Tibial artery (tissue), 4 donors: ENCODE measurements around the gene CACNA2D1.
A peak's percentile ranks its signal among the peaks of the same experiment; 100 is the strongest.

ENCODE experiments used
- DNase-seq, 2 donors: peaks; one replicate each; pipeline ENCODE4 v3.0.0-alpha.2; 2019
- H3K27ac ChIP-seq, 2 donors: fragments of 200-600 bp; sonication (generic) in 1 of 2; 1 replicate in 1 of 2; 2 replicates in 1 of 2; pipeline ENCODE4 v1.5.1; 2018 to 2019; ENCODE audit warnings: mild to moderate bottlenecking in 1 of 2
- H3K27me3 ChIP-seq, 2 donors: fragments of 200-600 bp; sonication (generic) in 1 of 2; one replicate each; pipeline versions ENCODE4 v1.5.1 to v1.6.0; 2016 to 2019
- H3K36me3 ChIP-seq, 3 donors: fragments of 200-600 bp; sonication (generic) in 2 of 3; one replicate each; pipeline ENCODE4 v1.5.1; 2016 to 2019; ENCODE audit warnings: mild to moderate bottlenecking in 2 of 3
- H3K4me1 ChIP-seq, 4 donors: fragments of 200-600 bp; sonication (generic) in 2 of 4; 1 replicate in 3 of 4; 2 replicates in 1 of 4; pipeline ENCODE4 v1.5.1; 2016 to 2019
- H3K4me3 ChIP-seq, 2 donors: fragments of 200-600 bp; sonication (generic) in 1 of 2; 1 replicate in 1 of 2; 2 replicates in 1 of 2; pipeline ENCODE4 v1.5.1; 2018 to 2019; ENCODE audit warnings: mild to moderate bottlenecking in 2 of 2
- H3K9me3 ChIP-seq, 3 donors: fragments of 200-600 bp; sonication (generic) in 1 of 3; one replicate each; pipeline ENCODE4 v1.5.1; 2016 to 2019
- intact Hi-C: fragments of 100-400 bp; cut with DNase I; formaldehyde crosslinking; loops from one replicate; pipeline ENCODE4 v1.15.0; 2023; ENCODE audit warnings: low total_unique reads
- TF ChIP-seq, protein P1 (sequence below), 2 experiments: fragments of 200-600 bp in 1 of 2; fragments of 450-650 bp in 1 of 2; IDR thresholded peaks; one replicate each; pipeline ENCODE4 v1.5.1; 2017 to 2019; ENCODE audit warnings: antibody characterized with exemption in 2 of 2, mild to moderate bottlenecking in 1 of 2, moderate library complexity in 1 of 2

The CACNA2D1 gene

DNA sequence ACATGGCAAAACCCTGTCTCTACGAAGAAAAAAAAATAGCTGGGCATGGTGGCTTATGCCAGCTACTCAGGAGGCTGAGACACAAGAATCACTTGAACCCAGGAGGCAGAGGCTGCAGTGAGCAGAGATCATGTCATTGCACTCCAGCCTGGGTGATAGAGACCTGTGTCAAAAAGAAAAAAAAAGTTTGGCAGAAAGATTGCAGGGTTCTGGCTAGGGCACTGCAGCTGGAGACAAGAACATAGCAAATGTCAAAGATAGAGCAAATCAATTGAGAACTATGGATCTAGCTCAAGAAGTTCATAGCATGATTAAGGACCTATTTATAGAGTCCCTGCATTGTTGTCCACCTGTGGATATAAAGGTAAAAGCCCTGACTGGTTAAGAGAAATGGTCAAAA lies 79.5 kb downstream of the CACNA2D1 start:
- TF ChIP-seq, protein P1, sequence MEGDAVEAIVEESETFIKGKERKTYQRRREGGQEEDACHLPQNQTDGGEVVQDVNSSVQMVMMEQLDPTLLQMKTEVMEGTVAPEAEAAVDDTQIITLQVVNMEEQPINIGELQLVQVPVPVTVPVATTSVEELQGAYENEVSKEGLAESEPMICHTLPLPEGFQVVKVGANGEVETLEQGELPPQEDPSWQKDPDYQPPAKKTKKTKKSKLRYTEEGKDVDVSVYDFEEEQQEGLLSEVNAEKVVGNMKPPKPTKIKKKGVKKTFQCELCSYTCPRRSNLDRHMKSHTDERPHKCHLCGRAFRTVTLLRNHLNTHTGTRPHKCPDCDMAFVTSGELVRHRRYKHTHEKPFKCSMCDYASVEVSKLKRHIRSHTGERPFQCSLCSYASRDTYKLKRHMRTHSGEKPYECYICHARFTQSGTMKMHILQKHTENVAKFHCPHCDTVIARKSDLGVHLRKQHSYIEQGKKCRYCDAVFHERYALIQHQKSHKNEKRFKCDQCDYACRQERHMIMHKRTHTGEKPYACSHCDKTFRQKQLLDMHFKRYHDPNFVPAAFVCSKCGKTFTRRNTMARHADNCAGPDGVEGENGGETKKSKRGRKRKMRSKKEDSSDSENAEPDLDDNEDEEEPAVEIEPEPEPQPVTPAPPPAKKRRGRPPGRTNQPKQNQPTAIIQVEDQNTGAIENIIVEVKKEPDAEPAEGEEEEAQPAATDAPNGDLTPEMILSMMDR (IDR thresholded peaks at IDR 0.05) = no peak
- no peak overlapping the region for H3K4me3 ChIP-seq
- intact Hi-C loops = no loop called here
- no peaks in the 10 kb centered on the region for H3K27me3 ChIP-seq
- no peaks in the 10 kb centered on the region for H3K9me3 ChIP-seq
- H3K4me1 ChIP-seq = peaks cover 0 to 1% (median 0%) of the 10 kb centered on the region in 4 donors
- no peaks in the 10 kb centered on the region for H3K36me3 ChIP-seq
- H3K27ac ChIP-seq = no peak overlapping the region
- DNase-seq = no peak

DNA sequence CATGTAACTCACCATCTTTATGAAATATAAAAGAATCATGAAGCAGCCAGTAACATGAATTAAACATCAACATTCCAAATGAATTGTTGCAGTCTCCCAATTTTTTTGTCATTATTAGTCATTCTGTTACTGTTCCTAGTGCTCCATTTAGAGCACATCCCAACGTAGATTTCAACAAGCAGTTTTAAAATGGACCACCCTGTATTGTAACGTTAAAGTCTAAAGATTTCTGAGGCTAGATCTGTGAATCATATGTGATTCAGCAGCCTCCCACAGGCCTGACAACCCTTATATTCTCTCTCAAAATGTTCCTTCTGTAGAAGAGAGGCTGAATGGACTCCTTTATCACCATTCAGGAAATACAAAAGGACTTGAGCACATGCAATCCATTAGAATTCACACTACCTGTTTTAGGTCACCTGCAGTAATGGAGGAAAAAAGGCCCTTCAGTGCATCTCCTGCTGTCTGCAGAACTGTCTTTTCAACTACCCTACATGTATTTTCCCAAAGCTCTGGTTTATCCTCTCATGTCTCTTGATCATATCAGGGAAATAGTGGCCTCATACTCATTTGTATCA lies 81.4 kb downstream of the CACNA2D1 start:
- Histone ChIP-seq H3K36me3 (no peaks in the 10 kb centered on the region), H3K4me1 (peaks cover 0 to 19% (median 2%) of the 10 kb centered on the region in 4 donors), H3K9me3 (no peaks in the 10 kb centered on the region), H3K27me3 (no peaks in the 10 kb centered on the region), H3K27ac (no peak overlapping the region), H3K4me3 (no peak overlapping the region)
- intact Hi-C loops = no loop called here
- TF ChIP-seq, protein P1 (IDR thresholded peaks at IDR 0.05) = no peak
- DNase-seq = no peak

DNA sequence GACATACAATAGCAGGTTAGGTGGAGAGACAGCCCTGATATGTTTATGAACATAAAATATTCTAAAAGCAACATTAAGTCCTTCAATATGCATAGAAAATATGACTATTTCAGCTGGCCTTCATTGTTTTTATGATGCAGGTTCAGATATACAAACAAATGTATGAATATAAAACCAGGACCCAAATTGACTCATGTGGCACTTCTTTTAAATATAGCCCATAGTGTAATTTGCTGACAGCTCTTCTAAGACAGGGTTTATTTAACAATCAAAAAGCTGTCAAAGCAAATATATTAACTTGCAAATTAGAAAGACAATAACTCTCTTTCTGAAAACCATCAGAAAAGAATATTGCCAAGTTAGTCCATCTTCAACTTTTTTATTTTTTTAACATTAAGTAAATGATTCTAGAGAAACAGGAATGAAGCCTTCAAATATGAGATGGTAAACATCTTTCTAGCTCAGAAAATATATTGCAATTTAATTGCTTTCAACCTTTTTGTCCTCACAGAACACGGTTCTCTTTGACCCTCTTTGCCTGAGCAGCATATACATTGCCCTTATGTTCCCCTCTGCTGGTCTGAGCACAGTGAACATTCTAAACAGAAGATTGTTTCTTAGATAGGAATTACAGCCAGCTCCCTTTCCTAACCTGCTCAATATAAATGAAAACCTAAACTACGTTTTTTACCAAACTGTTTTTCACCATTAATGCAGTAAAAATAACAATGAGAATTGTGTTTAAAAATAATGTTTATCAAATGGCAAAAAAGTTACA lies 82.8 kb downstream of the CACNA2D1 start:
- TF ChIP-seq, protein P1 (IDR thresholded peaks at IDR 0.05) = no peak
- H3K4me1 ChIP-seq = peaks cover 0 to 20% (median 2%) of the 10 kb centered on the region in 4 donors
- no peaks in the 10 kb centered on the region for H3K27me3 ChIP-seq
- no peaks in the 10 kb centered on the region for H3K36me3 ChIP-seq
- no peaks in the 10 kb centered on the region for H3K9me3 ChIP-seq
- H3K4me3 ChIP-seq = no peak overlapping the region
- no peak for DNase-seq
- no peak overlapping the region for H3K27ac ChIP-seq
- intact Hi-C loops = loop anchor here (2.0 kb wide), 1 partner anchor 34 kb away; no protein-coding TSS in a partner anchor

DNA sequence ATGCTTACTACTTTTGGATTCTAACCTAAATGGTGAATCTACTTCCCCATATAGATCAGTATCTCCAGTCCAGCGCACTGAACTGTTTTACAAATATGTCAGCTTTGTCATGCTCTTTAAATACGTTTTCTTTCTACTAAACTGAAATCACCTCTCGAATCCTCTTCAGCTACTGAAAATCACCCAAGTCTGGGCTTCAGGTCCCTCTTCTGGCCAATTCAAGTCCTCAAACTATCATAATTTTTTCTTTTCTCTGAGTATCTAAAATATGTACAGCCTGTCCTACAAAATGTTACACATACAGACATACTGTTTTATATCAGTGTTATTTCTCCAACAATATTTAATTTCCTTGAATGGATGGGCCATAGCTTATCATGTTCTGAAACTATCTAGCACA lies 84.2 kb downstream of the CACNA2D1 start:
- Histone ChIP-seq H3K4me1 (peaks cover 0 to 20% (median 2%) of the 10 kb centered on the region in 4 donors), H3K36me3 (no peaks in the 10 kb centered on the region), H3K27me3 (no peaks in the 10 kb centered on the region), H3K9me3 (no peaks in the 10 kb centered on the region), H3K4me3 (no peak overlapping the region), H3K27ac (no peak overlapping the region)
- TF ChIP-seq, protein P1 (IDR thresholded peaks at IDR 0.05) = no peak
- intact Hi-C loops = no loop called here
- DNase-seq = no peak

DNA sequence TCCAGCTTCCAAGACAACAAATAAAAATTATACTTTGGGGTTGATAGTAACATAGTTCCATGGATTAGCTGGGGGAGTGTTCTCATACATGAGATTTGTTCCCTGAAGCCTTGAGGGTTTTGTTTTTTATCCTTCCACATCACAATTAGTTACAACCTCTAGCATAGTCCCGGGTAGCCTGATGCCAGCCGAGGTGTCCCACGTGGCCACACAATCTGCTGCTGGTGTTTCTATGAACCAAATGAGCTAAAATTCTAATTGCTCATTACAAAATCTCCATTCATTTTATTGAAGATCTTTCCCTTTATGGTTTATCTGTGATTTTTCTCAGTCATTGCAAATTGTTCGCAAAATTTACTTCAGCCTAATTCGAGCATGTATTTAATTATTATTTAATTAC lies 84.7 kb downstream of the CACNA2D1 start:
- TF ChIP-seq, protein P1 (IDR thresholded peaks at IDR 0.05) = no peak
- no peak overlapping the region for H3K4me3 ChIP-seq
- intact Hi-C loops = no loop called here

More for the DNA sequence above, 84.7 kb downstream of the CACNA2D1 start:
- no peak for DNase-seq
- Histone ChIP-seq H3K27ac (peak overlapping the region in 1 of 2 donors; percentile 38), H3K9me3 (no peaks in the 10 kb centered on the region), H3K27me3 (no peaks in the 10 kb centered on the region), H3K36me3 (no peaks in the 10 kb centered on the region), H3K4me1 (peaks cover 0 to 20% (median 2%) of the 10 kb centered on the region in 4 donors)
